Ishikawa (cell line): Measurements from ENCODE around the gene SLC8A1.

Experiments used
- CEBPB ChIP-seq: IDR thresholded peaks from 2 replicates; pipeline ENCODE4 v1.6.1; 2012
- CREB1 ChIP-seq: IDR thresholded peaks from 2 replicates; pipeline ENCODE4 v1.6.1; 2012; ENCODE audit warnings: low read depth
- EP300 ChIP-seq: IDR thresholded peaks from 2 replicates; pipeline ENCODE4 v1.6.1; 2012; ENCODE audit warnings: borderline replicate concordance
- FOXM1 ChIP-seq: IDR thresholded peaks from 2 replicates; pipeline ENCODE4 v1.6.1; 2012; ENCODE audit warnings: low read depth, borderline replicate concordance
- RAD21 ChIP-seq: IDR thresholded peaks from 2 replicates; pipeline ENCODE4 v1.6.1; 2012; ENCODE audit warnings: low read depth
- TAF1 ChIP-seq: IDR thresholded peaks from 2 replicates; pipeline ENCODE4 v1.6.1; 2012; ENCODE audit warnings: low read depth, mild to moderate bottlenecking
- YY1 ChIP-seq: IDR thresholded peaks from 2 replicates; pipeline ENCODE4 v1.6.1; 2012; ENCODE audit warnings: low read depth
- TF ChIP-seq, protein P1 (sequence below): IDR thresholded peaks from 2 replicates; pipeline ENCODE4 v1.6.1; 2012
- TF ChIP-seq, protein P2 (sequence below): IDR thresholded peaks from 2 replicates; pipeline ENCODE4 v1.6.1; 2012

DNA sequence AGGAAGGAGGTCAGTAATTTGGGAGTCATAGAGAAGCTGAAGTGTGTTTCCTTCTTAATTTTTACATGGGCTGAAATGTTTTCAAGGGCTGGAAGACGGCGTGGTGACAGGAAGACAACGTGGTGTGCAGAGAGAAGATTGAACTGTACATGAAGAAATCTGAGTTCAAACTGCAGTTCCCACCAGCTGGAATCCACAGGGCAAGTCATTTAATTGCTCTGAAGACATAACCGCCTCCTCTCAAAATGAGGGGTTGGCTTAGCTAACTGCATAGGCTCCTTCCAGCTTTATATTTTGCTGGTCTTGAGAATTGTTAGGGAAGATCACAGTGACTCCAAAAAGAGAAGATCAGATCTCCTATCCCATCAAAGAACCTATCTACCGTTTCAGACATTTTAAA is 103.9 kb downstream of the SLC8A1 start:
- TF ChIP-seq FOXM1 = no peak
- TF ChIP-seq EP300 = no peak
- TF ChIP-seq YY1 = no peak
- TF ChIP-seq CEBPB = no peak
- TF ChIP-seq CREB1 = no peak
- TF ChIP-seq RAD21 = no peak
- TF ChIP-seq, protein P1, sequence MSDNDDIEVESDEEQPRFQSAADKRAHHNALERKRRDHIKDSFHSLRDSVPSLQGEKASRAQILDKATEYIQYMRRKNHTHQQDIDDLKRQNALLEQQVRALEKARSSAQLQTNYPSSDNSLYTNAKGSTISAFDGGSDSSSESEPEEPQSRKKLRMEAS = no peak
- TF ChIP-seq, protein P2, sequence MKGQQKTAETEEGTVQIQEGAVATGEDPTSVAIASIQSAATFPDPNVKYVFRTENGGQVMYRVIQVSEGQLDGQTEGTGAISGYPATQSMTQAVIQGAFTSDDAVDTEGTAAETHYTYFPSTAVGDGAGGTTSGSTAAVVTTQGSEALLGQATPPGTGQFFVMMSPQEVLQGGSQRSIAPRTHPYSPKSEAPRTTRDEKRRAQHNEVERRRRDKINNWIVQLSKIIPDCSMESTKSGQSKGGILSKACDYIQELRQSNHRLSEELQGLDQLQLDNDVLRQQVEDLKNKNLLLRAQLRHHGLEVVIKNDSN = no peak
- TF ChIP-seq TAF1 = no peak
